Activated CD8-positive, alpha-beta T cell treated with anti-CD3 and anti-CD28 coated beads for 36 hours (primary cell): ENCODE results near the gene QPCT. TPM values are rescaled to one million over a fixed set of nuclear protein-coding genes. Genes with fewer than 3 reads are reported as not detected.

ENCODE experiments used
- ATAC-seq: fragments of 200-7000 bp; cut with Tn5 transposase; one replicate; pipeline ENCODE4 v1.10.0; 2021; ENCODE audit warnings: mild to moderate bottlenecking, moderate library complexity
- CTCF ChIA-PET: fragments of 350-600 bp; sonication (Branson Sonifier 250); formaldehyde crosslinking; loops from one replicate; lab custom pipeline; 2021; ENCODE audit warnings: antibody characterized with exemption; lab: Charles Lee
- POLR2A ChIA-PET: fragments of 350-600 bp; sonication (Branson Sonifier 250); formaldehyde crosslinking; loops from one replicate; lab custom pipeline; 2021; ENCODE audit warnings: antibody characterized with exemption; lab: Charles Lee
- DNase-seq: peaks from one replicate; pipeline ENCODE4 v3.0.0-alpha.2; 2020
- H3K27ac Mint-ChIP-seq: one replicate; pipeline ENCODE4 v1.8.0; 2021; ENCODE audit warnings: mild to moderate bottlenecking, mixed read lengths
- H3K27me3 Mint-ChIP-seq: one replicate; pipeline ENCODE4 v1.8.0; 2021; ENCODE audit warnings: mixed read lengths
- H3K36me3 Mint-ChIP-seq: one replicate; pipeline ENCODE4 v1.8.0; 2021; ENCODE audit warnings: low read depth, mixed read lengths
- H3K4me1 Mint-ChIP-seq: one replicate; pipeline ENCODE4 v1.8.0; 2021; ENCODE audit warnings: low read depth, mixed read lengths
- H3K4me3 Mint-ChIP-seq: one replicate; pipeline ENCODE4 v1.8.0; 2021; ENCODE audit warnings: mild to moderate bottlenecking, moderate library complexity, mixed read lengths
- H3K9me3 Mint-ChIP-seq: one replicate; pipeline ENCODE4 v1.8.0; 2021; ENCODE audit warnings: mixed read lengths
- intact Hi-C: fragments of 100-400 bp; cut with micrococcal nuclease; formaldehyde crosslinking; loops from one replicate; pipeline ENCODE4 v1.10.0; 2022
- total RNA-seq, 2 experiments: library from RNA; stranded (reverse); gene quantifications; one replicate each; pipeline ENCODE4 v1.2.3, GENCODE V29; 2021
- TF ChIP-seq, protein P1 (sequence below): fragments of 200-600 bp; IDR thresholded peaks from one replicate; pipeline ENCODE4 v1.8.0; 2022; ENCODE audit warnings: antibody characterized with exemption, mild to moderate bottlenecking

Gene QPCT
- total RNA-seq, 2 experiments from 2014 or later: 0.29 to 0.56 TPM

DNA sequence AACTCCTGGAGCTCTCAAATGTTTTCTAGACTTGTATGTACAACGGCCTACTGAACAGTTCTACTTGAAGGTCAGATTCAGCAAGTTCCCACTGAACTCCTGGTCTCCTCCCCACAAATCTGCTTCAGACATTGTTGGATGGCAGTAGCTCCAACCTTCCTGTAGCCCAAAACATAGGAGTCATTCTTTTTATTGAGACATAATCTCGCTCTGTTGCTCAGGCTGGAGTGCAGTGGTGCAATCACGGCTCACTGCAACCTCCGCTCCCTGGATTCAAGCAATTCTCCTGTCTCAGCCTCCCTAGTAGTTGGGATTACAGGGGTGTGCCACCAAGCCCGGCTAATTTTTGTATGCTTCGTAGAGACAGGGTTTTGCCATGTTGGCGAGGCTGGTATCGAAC is 47.3 kb downstream of the QPCT start:
- no peak overlapping the region for H3K4me3 Mint-ChIP-seq
- no peak for ATAC-seq
- H3K27ac Mint-ChIP-seq: no peak overlapping the region
- H3K36me3 Mint-ChIP-seq: no peaks in the 10 kb centered on the region
- intact Hi-C loops: loop anchor here (5.0 kb wide), 3 partner anchors 69 to 486 kb away; partner anchors contain the start of gene PRKD3
- TF ChIP-seq, protein P1, sequence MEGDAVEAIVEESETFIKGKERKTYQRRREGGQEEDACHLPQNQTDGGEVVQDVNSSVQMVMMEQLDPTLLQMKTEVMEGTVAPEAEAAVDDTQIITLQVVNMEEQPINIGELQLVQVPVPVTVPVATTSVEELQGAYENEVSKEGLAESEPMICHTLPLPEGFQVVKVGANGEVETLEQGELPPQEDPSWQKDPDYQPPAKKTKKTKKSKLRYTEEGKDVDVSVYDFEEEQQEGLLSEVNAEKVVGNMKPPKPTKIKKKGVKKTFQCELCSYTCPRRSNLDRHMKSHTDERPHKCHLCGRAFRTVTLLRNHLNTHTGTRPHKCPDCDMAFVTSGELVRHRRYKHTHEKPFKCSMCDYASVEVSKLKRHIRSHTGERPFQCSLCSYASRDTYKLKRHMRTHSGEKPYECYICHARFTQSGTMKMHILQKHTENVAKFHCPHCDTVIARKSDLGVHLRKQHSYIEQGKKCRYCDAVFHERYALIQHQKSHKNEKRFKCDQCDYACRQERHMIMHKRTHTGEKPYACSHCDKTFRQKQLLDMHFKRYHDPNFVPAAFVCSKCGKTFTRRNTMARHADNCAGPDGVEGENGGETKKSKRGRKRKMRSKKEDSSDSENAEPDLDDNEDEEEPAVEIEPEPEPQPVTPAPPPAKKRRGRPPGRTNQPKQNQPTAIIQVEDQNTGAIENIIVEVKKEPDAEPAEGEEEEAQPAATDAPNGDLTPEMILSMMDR: no peak
- H3K4me1 Mint-ChIP-seq: peaks cover 22% of the 10 kb centered on the region
- no peak for DNase-seq
- H3K27me3 Mint-ChIP-seq: peaks cover 3% of the 10 kb centered on the region
- CTCF ChIA-PET: interaction anchor here (1.2 to 3.5 kb wide), 5 partner anchors 15 to 486 kb away, joined by 3 to 42 read pairs (median 7); no protein-coding TSS in a partner anchor
- POLR2A ChIA-PET: interaction anchor here (1.0 to 3.3 kb wide), 3 partner anchors 14 to 481 kb away, joined by 3 to 27 read pairs (median 4); no protein-coding TSS in a partner anchor
- H3K9me3 Mint-ChIP-seq: peaks cover 6% of the 10 kb centered on the region

DNA sequence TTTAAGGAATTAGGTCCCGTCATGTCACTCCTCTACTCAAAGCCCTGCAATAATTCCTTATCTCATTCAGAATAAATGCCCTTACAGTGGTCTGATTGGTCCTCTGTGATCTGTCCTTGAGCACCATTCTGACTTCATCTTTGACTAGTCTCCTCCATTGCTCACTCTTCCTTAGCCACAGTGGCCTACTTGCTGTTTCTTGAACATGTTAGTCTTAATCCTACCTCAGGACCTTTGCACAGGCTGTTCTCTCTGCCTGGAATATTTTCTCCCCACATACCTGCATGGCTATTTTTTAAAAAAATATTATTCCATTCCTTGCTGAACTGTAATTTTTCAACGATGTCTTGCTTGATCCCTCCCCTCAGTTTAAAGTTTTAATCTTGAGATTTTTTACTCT is 48.0 kb downstream of the QPCT start:
- Mint-ChIP-seq H3K36me3 (no peaks in the 10 kb centered on the region), H3K27ac (no peak overlapping the region), H3K9me3 (peaks cover 6% of the 10 kb centered on the region), H3K27me3 (peaks cover 3% of the 10 kb centered on the region), H3K4me3 (no peak overlapping the region), H3K4me1 (peaks cover 22% of the 10 kb centered on the region)
- ATAC-seq: no peak
- ChIA-PET CTCF (interaction anchor here (1.9 kb wide), 1 partner anchor 23 kb away, joined by 6 read pairs; no protein-coding TSS in a partner anchor), POLR2A (no interaction called here)
- intact Hi-C loops: loop anchor here (5.0 kb wide), 3 partner anchors 70 to 485 kb away; partner anchors contain the start of gene PRKD3
- TF ChIP-seq, protein P1: no peak
- no peak for DNase-seq

DNA sequence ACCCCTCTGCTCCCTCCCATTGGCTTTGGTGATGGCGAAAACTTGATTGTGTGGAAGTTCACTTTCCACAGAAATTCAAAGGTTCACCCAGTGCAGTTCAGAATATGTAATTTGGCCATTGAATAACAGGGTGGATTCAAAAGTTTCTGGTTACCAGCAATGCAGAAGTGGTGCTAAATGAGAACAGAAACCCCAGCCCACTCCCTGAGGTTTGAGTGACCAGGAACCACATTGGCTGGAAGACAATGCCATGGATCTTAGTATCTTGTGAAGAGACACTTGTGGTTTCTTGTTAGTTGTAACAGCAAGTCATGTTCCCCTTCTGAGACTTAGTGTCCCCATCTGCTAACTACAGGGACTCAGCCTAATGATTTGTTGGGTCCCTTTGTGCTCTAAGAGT is 49.8 kb downstream of the QPCT start:
- H3K4me1 Mint-ChIP-seq: peaks cover 22% of the 10 kb centered on the region
- H3K4me3 Mint-ChIP-seq: no peak overlapping the region
- H3K36me3 Mint-ChIP-seq: no peaks in the 10 kb centered on the region
- ChIA-PET POLR2A (no interaction called here), CTCF (interaction anchor here (0.8 to 2.2 kb wide), 5 partner anchors 21 to 483 kb away, joined by 3 to 10 read pairs (median 6); no protein-coding TSS in a partner anchor)
- peaks cover 6% of the 10 kb centered on the region for H3K9me3 Mint-ChIP-seq
- DNase-seq: no peak
- ATAC-seq: no peak
- H3K27ac Mint-ChIP-seq: no peak overlapping the region
- TF ChIP-seq, protein P1: no peak
- intact Hi-C loops: loop anchor here (5.0 kb wide), 3 partner anchors 72 to 483 kb away; partner anchors contain the start of gene PRKD3
- H3K27me3 Mint-ChIP-seq: peaks cover 3% of the 10 kb centered on the region

DNA sequence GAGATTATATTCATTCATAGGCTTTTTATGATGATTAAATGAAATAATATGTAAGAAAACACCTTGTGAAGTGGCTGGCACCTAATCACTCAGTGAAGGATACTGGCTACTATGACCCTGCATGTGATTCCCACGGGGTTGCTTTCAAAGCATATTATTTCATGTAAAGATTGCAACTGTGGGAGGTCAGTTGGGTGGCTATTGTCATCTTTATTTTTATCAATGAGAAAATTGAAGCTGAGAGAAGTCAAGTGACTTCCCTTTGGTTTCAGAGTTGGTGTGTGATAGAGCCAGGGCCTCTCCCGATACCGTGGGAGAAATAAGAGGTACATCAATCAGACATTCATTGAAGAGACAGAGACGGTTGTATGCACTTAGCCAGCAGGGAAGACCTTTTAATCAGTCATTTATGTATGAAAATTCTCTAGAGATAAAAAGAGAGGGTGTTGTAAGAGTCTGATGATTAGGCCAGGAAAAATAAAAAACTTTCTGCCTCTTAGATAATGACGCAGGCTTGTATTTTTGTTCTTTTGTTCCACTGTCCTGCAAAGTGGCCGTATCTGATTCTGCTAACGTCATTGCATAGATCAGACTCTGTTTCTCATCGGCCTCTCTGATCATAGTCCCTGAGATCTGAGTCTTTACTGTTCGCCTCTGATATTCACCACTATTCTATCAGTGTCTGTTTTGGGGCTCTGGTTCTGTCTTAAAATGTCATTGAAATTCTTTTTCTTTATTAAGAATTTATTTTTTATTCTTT is 50.5 kb downstream of the QPCT start:
- H3K4me3 Mint-ChIP-seq: no peak overlapping the region
- peaks cover 22% of the 10 kb centered on the region for H3K4me1 Mint-ChIP-seq
- ChIA-PET POLR2A (no interaction called here), CTCF (interaction anchor here (0.6 to 7.0 kb wide), 55 partner anchors 8 to 1113 kb away, joined by 3 to 157 read pairs (median 5); partner anchors contain the start of gene RMDN2)
- peaks cover 3% of the 10 kb centered on the region for H3K27me3 Mint-ChIP-seq
- H3K36me3 Mint-ChIP-seq: no peaks in the 10 kb centered on the region
- intact Hi-C loops: loop anchor here (5.0 kb wide), 3 partner anchors 73 to 482 kb away; partner anchors contain the start of gene PRKD3
- H3K27ac Mint-ChIP-seq: no peak overlapping the region
- TF ChIP-seq, protein P1: no peak
- peaks cover 6% of the 10 kb centered on the region for H3K9me3 Mint-ChIP-seq
- no peak for ATAC-seq
- no peak for DNase-seq
